ENCODE results near the gene TXNRD1. TPM values are rescaled to one million over a fixed set of nuclear protein-coding genes. Genes with fewer than 3 reads are reported as not detected.

TXNRD1 gene
- total RNA-seq, 2 donors from 2014 or later, result 69.2 to 119 TPM

GRCh38 chr12:104306943-104307654 is 91.5 kb downstream of the TXNRD1 start:
- Mint-ChIP-seq H3K27ac (no peak overlapping the region), H3K36me3 (ENCODE audit: low read depth) (peaks cover 91% of the 10 kb centered on the region), H3K4me3 (no peak overlapping the region), H3K4me1 (peaks cover 29% of the 10 kb centered on the region), H3K27me3 (no peaks in the 10 kb centered on the region), H3K9me3 (no peaks in the 10 kb centered on the region)
- no peak for ATAC-seq (replicated peaks)

- H3K4me3 Mint-ChIP-seq, result no peak overlapping the region
- H3K9me3 Mint-ChIP-seq, result no peaks in the 10 kb centered on the region
- H3K4me1 Mint-ChIP-seq, result peaks cover 29% of the 10 kb centered on the region
- ATAC-seq (replicated peaks), result no peak
- H3K27ac Mint-ChIP-seq, result no peak overlapping the region
- no peaks in the 10 kb centered on the region for H3K27me3 Mint-ChIP-seq
- H3K36me3 Mint-ChIP-seq (ENCODE audit: low read depth), result peaks cover 96% of the 10 kb centered on the region
Observed at GRCh38 chr12:104307655-104308000, 92.0 kb downstream of the TXNRD1 start.

GRCh38 chr12:104309446-104309993 is 93.9 kb downstream of the TXNRD1 start:
- no peak overlapping the region for H3K27ac Mint-ChIP-seq
- ATAC-seq (replicated peaks), result no peak

GRCh38 chr12:104310751-104311633 is 95.4 kb downstream of the TXNRD1 start:
- Mint-ChIP-seq H3K36me3 (ENCODE audit: low read depth) (peaks cover 96% of the 10 kb centered on the region), H3K4me3 (no peak overlapping the region), H3K4me1 (peaks cover 4% of the 10 kb centered on the region), H3K27ac (no peak overlapping the region), H3K27me3 (no peaks in the 10 kb centered on the region), H3K9me3 (no peaks in the 10 kb centered on the region)
- no peak for ATAC-seq (replicated peaks)

More at GRCh38 chr12:104309446-104309993, 93.9 kb downstream of the TXNRD1 start:
- no peak overlapping the region for H3K4me3 Mint-ChIP-seq
- no peaks in the 10 kb centered on the region for H3K9me3 Mint-ChIP-seq
- no peaks in the 10 kb centered on the region for H3K27me3 Mint-ChIP-seq
- peaks cover 96% of the 10 kb centered on the region for H3K36me3 Mint-ChIP-seq (ENCODE audit: low read depth)
- peaks cover 14% of the 10 kb centered on the region for H3K4me1 Mint-ChIP-seq

- H3K4me1 Mint-ChIP-seq, result peaks cover 4% of the 10 kb centered on the region
- no peaks in the 10 kb centered on the region for H3K27me3 Mint-ChIP-seq
- ATAC-seq (replicated peaks), result no peak
- no peak overlapping the region for H3K27ac Mint-ChIP-seq
- peaks cover 96% of the 10 kb centered on the region for H3K36me3 Mint-ChIP-seq (ENCODE audit: low read depth)
- no peak overlapping the region for H3K4me3 Mint-ChIP-seq
- no peaks in the 10 kb centered on the region for H3K9me3 Mint-ChIP-seq
Observed at GRCh38 chr12:104312202-104312601, 96.6 kb downstream of the TXNRD1 start.

GRCh38 chr12:104312654-104313053 is 97.1 kb downstream of the TXNRD1 start:
- Mint-ChIP-seq H3K4me1 (peaks cover under 1% of the 10 kb centered on the region), H3K27me3 (no peaks in the 10 kb centered on the region), H3K4me3 (no peak overlapping the region), H3K36me3 (ENCODE audit: low read depth) (peaks cover 96% of the 10 kb centered on the region), H3K9me3 (no peaks in the 10 kb centered on the region), H3K27ac (no peak overlapping the region)
- no peak for ATAC-seq (replicated peaks)

- Mint-ChIP-seq H3K27me3 (no peaks in the 10 kb centered on the region), H3K4me3 (no peak overlapping the region), H3K9me3 (no peaks in the 10 kb centered on the region), H3K4me1 (no peaks in the 10 kb centered on the region), H3K27ac (peak overlapping the region; percentile 10), H3K36me3 (ENCODE audit: low read depth) (peaks cover 97% of the 10 kb centered on the region)
- ATAC-seq (replicated peaks), result no peak
Observed at GRCh38 chr12:104313568-104314241, 98.1 kb downstream of the TXNRD1 start.

GRCh38 chr12:104314242-104314614 is 98.6 kb downstream of the TXNRD1 start:
- Mint-ChIP-seq H3K4me3 (no peak overlapping the region), H3K36me3 (ENCODE audit: low read depth) (peaks cover 97% of the 10 kb centered on the region), H3K27me3 (no peaks in the 10 kb centered on the region), H3K27ac (peak overlapping the region; percentile 10), H3K9me3 (no peaks in the 10 kb centered on the region), H3K4me1 (no peaks in the 10 kb centered on the region)
- ATAC-seq (replicated peaks), result no peak

- Mint-ChIP-seq H3K9me3 (no peaks in the 10 kb centered on the region), H3K4me1 (no peaks in the 10 kb centered on the region), H3K4me3 (no peak overlapping the region), H3K27me3 (no peaks in the 10 kb centered on the region), H3K27ac (no peak overlapping the region), H3K36me3 (ENCODE audit: low read depth) (peaks cover 100% of the 10 kb centered on the region)
- no peak for ATAC-seq (replicated peaks)
Observed at GRCh38 chr12:104315326-104316224, 100.0 kb downstream of the TXNRD1 start.

GRCh38 chr12:104316936-104317335 is 101.4 kb downstream of the TXNRD1 start:
- Mint-ChIP-seq H3K27me3 (no peaks in the 10 kb centered on the region), H3K27ac (no peak overlapping the region), H3K4me3 (no peak overlapping the region), H3K4me1 (no peaks in the 10 kb centered on the region), H3K36me3 (ENCODE audit: low read depth) (peaks cover 100% of the 10 kb centered on the region), H3K9me3 (no peaks in the 10 kb centered on the region)
- no peak for ATAC-seq (replicated peaks)

- Mint-ChIP-seq H3K9me3 (no peaks in the 10 kb centered on the region), H3K27me3 (no peaks in the 10 kb centered on the region), H3K36me3 (ENCODE audit: low read depth) (peaks cover 98% of the 10 kb centered on the region), H3K27ac (no peak overlapping the region), H3K4me3 (no peak overlapping the region), H3K4me1 (no peaks in the 10 kb centered on the region)
- no peak for ATAC-seq (replicated peaks)
Observed at GRCh38 chr12:104317538-104318210, 102.1 kb downstream of the TXNRD1 start.

GRCh38 chr12:104319028-104319427 is 103.4 kb downstream of the TXNRD1 start:
- Mint-ChIP-seq H3K4me3 (no peak overlapping the region), H3K9me3 (no peaks in the 10 kb centered on the region), H3K27ac (no peak overlapping the region), H3K27me3 (no peaks in the 10 kb centered on the region), H3K4me1 (no peaks in the 10 kb centered on the region), H3K36me3 (ENCODE audit: low read depth) (peaks cover 89% of the 10 kb centered on the region)
- ATAC-seq (replicated peaks), result no peak

- no peak overlapping the region for H3K27ac Mint-ChIP-seq
- H3K4me3 Mint-ChIP-seq, result no peak overlapping the region
- no peaks in the 10 kb centered on the region for H3K27me3 Mint-ChIP-seq
- H3K9me3 Mint-ChIP-seq, result no peaks in the 10 kb centered on the region
- ATAC-seq (replicated peaks), result no peak
- peaks cover 89% of the 10 kb centered on the region for H3K36me3 Mint-ChIP-seq (ENCODE audit: low read depth)
- H3K4me1 Mint-ChIP-seq, result no peaks in the 10 kb centered on the region
Observed at GRCh38 chr12:104319918-104320626, 104.5 kb downstream of the TXNRD1 start.

All from activated T-helper 17 cell treated with anti-CD3 and anti-CD28 coated beads, Interleukin-2, amount 50 U/mL, for 72 hours (primary cell).